ENCODE measurements around the gene MT4.

MT4 gene

GRCh38 chr16:56564793-56565477 is at the start of gene MT4:
Gene MT4, plus strand, starts transcription at chr16:56565073. Its CDS starts 56 bp downstream, at chr16:56565129.
- no peak for DNase-seq (ENCODE audit: low read depth in 2 of 2)

GRCh38 chr16:56515665-56516064 is 49.2 kb upstream of the MT4 start:
- no peak for DNase-seq (ENCODE audit: low read depth in 2 of 2)

DNA sequence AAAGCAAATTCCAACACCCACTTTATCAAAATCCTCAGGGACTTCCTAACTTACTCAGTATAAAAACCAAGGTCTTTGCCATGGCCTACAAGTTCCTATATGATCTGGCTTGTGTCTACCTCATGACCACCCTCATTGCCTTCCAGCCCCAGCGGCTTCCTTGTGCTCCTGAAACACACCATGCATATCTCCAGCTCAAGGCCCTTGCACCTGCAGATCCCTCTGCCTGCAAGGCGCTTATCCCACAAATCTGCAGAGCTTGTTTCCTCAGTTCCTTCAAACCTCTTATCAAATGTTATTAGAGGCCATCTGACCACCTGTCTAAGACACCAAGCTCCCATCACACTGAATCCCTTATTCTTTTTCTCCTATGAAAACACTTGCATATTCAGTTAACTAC is 47.7 kb upstream of the MT4 start:
- no peak for DNase-seq (ENCODE audit: low read depth in 2 of 2)

- DNase-seq (ENCODE audit: low read depth in 2 of 2), result no peak
These were observed 46.4 kb upstream of the MT4 start for GRCh38 chr16:56518425-56518824.

GRCh38 chr16:56519459-56520250 is 45.2 kb upstream of the MT4 start, which contains the start of gene BBS2:
Gene BBS2, minus strand, starts transcription at chr16:56520024. Its CDS starts 162 bp downstream, at chr16:56519862.
- peak; percentile 80 to 84 for DNase-seq (ENCODE audit: low read depth in 2 of 2)

DNA sequence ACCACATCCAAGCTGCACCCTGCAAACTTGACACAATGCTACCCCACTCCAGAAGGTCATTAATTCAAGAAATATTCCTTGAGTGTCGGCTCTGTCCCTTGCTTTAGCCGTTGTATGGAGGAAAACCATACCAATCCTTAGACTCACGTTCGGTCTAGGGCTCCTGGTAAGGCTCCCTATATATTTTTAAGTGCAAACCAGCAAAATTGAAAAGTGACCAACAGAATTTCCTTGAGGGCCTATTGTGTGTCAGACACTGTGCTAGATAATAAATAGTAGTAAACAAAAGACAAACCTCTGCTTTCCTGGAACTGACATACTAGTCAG is 44.7 kb upstream of the MT4 start:
- no peak for DNase-seq (ENCODE audit: low read depth in 2 of 2)

DNA sequence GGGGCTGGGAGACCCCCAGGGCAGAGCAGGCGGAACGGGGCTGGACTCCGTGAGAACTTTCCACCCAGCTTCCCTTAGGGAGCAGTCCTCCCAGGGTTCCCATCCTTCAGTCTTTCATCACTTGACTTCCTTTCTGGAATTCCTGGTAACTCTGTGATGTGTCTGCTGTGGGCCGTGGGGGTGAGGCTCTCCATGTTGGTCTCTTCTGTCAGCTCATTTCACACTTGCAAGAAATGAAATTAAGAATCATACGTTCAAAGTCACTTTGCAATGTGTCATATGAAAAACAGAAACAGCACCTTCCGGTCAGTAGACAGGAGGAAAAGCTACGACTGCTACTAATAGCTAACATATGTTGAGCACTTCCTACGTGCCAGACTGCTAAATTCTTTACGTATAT is 39.6 kb upstream of the MT4 start:
- DNase-seq (ENCODE audit: low read depth in 2 of 2), result no peak

DNA sequence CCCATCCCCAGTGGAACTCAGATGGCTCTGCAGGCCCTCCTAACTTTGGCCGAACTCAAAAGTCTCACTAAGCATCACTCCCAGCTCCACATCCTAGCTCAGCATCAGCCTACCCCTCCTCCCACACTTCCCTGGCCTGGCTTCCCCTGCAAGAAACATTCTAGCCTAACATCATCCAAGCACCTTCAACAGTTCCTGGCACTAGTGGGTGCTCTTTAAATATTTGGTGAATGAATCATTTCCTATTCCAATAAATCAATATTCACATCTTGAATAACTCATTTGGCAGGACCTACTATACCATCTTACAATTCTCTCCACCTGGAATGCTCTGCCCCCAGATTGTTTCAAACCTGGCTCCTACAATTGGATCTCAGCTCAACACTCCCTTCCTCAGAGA is 34.0 kb upstream of the MT4 start:
- DNase-seq (ENCODE audit: low read depth in 2 of 2), result no peak

DNA sequence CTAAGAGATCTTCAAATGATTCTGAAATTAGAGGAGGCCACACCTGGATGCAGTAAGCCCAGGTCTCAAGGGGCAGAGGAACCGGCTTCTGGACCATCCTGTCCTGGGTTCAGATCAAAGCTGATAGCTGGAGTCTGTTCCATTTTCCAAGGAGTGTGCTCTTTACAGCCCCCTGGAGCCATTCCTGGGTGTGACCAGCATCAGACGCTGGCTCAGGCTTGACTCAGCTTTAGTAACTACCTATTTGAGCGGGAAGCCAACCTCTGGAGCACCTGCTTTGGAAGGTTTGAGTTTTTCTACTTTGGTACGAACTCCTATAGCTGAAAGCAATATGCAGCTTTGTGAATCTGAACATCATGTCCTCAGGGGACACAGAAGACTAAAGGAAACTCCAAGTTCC is 32.2 kb upstream of the MT4 start:
- DNase-seq (ENCODE audit: low read depth in 2 of 2), result no peak

- no peak for DNase-seq (ENCODE audit: low read depth in 2 of 2)
These were observed 30.0 kb upstream of the MT4 start for GRCh38 chr16:56534847-56535383.

GRCh38 chr16:56538331-56538730 is 26.5 kb upstream of the MT4 start:
- no peak for DNase-seq (ENCODE audit: low read depth in 2 of 2)

- DNase-seq (ENCODE audit: low read depth in 2 of 2), result no peak
These were observed 25.2 kb upstream of the MT4 start for GRCh38 chr16:56539656-56540055.

DNA sequence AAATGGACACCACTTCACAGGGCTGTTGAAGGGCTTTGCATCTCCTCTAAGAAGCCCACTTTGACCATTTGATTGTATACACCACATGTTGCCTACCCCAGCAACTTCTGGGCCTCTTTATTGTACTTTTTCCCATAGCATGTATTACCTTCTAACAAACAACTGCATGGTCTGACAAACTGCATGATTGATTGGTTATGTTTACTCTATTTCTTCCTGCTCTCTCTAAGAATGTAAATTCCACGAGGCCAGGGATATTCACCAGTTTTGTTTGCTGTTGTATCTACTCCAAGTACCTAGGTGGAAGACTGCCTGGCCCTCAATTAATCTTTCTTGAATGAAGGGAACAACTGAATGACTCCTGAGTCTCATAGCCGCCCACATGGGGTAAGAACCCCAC is 22.8 kb upstream of the MT4 start:
- DNase-seq (ENCODE audit: low read depth in 2 of 2), result no peak

GRCh38 chr16:56547120-56547948 is 17.5 kb upstream of the MT4 start:
- DNase-seq (ENCODE audit: low read depth in 2 of 2), result no peak

- DNase-seq (ENCODE audit: low read depth in 2 of 2), result no peak
These were observed 16.8 kb upstream of the MT4 start for GRCh38 chr16:56547949-56548567.

DNA sequence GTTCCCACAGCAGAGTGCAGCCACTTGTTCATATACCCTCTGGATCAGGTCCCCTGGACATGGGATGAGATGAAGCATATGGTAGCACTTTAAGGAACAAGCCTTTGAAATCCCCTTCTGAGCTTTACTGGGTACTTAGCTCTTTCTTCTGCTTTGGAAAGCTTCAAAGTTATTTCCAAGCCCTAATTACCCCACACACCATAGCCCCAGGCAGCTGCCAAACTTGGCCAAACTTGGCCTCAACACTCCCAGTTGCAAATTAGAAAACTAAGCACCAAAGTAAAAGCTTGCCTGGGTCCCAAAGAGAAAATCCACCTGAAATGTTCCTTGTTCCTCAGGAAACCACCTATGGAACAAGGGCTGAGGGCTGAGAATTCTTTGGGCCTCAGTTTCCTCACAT is 15.7 kb upstream of the MT4 start:
- no peak for DNase-seq (ENCODE audit: low read depth in 2 of 2)

DNA sequence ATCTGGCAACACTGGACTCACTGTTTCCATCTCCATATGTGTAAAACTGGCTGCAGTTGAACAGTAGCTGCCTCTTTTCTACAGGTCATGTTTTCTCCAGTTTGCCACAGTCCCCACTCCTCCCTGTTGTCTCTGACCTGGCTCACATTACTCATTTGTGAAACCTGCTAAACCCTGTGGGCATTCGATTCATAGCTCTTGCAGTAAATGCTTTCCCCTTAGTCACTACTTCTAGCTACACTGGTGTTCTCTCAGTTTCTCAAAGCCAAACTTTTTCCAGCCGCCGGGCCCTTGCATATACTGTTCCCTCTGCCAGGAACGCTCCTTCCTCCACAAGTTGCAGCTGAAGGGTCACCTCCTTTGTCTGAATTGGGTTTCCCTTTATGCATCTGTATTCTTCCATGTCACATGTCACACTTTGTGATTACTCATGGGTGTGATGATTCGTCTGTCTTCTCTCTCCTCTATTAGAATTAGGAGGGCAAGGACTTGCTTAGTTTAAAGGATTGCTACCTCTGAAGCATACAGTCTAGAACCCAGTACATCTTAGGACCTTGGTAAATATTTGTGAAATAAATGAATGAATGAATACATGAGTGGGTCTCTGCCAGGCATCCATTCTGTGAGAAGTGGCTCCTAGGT is 15.0 kb upstream of the MT4 start:
- no peak for DNase-seq (ENCODE audit: low read depth in 2 of 2)

DNA sequence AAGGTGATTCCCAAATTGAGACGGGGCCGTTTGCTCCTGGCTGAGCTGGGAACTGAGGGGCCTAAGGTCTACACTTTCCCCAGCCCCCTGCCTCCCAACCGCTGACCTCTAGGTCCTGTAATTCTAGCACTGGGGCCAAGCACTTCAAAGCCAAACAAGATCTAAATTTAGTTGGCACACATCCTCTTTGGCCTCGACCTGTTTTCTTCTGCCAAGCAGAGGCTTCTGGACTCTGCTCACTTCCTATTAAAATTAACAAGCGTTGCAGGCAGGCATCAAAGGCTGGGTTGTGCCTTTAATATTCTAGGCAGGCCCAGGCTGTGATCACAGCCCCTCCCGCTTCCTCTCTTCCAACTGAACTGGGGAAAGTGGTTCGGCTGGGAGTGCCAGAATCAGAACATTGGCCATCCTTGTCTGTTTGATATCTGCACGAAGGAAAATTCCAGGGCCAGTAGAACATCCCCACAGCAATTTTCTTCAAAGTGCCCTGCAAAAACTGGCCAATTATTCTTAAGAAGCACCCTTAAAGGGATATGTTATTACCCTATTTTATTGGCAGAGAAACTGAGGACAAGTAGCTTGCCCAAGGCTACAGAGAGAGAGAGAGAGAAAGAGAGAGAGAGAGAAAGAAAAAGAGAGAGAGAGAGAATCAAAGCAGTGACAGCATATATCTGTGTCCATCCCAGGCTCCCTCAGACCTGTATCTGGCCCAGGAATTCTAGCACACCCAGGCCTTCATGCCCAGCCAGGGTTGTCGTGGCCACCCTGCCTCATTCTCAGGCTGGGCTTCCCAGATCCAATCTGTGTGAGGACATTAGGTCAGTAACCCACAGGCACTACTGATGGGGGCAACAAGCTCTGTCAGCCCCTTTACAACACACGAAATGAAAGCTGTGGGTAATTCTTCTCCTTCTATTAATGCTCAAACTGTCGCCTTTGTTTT is 12.8 kb upstream of the MT4 start:
- no peak for DNase-seq (ENCODE audit: low read depth in 2 of 2)

DNA sequence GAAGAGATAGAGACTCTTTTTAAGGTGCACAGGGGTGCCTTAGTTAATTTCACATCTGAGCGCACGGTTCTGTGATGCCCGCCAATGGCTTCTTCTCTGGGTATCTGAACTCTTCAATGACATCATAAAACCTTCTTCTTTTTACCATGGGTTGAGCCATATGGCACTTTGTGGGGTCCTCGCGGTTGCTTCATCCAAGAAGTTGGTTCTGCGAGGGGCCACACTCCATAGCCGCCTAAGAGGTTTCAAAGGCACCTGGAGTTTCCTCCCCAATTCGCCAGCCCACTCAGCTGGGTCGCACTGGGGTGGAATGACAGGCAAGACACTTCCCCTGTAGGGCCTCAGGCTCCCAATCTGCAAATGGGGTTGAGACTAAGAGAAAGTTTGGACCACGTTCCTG is 10.4 kb upstream of the MT4 start:
- no peak for DNase-seq (ENCODE audit: low read depth in 2 of 2)
